DOHH2 (cell line): ENCODE measurements around the gene DCTN2.

Source experiments
- H3F3A ChIP-seq: fragments of 200-600 bp; sonication (generic), shearing (Covaris generic); 2 replicates; pipeline ENCODE4 v1.6.0; 2016; ENCODE audit warnings: antibody characterized with exemption, mild to moderate bottlenecking; ENCODE audit not compliant: control insufficient read depth, insufficient read depth
- H3K27ac ChIP-seq: fragments of 200-600 bp; sonication (generic); 2 replicates; pipeline ENCODE4 v1.5.1; 2014; ENCODE audit warnings: low read depth, mild to moderate bottlenecking, low read length, moderate library complexity
- H3K27me3 ChIP-seq: fragments of 200-600 bp; sonication (generic); 2 replicates; pipeline ENCODE4 v1.6.1; 2014; ENCODE audit warnings: mild to moderate bottlenecking, low read length, mixed read lengths; ENCODE audit not compliant: control insufficient read depth
- H3K36me3 ChIP-seq: fragments of 200-600 bp; sonication (generic); 2 replicates; pipeline ENCODE4 v1.6.1; 2014; ENCODE audit warnings: mild to moderate bottlenecking, low read length, moderate library complexity, mixed read lengths; ENCODE audit not compliant: control insufficient read depth
- H3K4me1 ChIP-seq: fragments of 200-600 bp; sonication (generic); 2 replicates; pipeline ENCODE4 v1.6.1; 2014; ENCODE audit warnings: mild to moderate bottlenecking, low read length, mixed read lengths; ENCODE audit not compliant: control insufficient read depth
- H3K4me2 ChIP-seq: fragments of 200-600 bp; sonication (generic); 2 replicates; pipeline ENCODE4 v1.6.0; 2014; ENCODE audit warnings: mild to moderate bottlenecking, low read length, moderate library complexity
- H3K4me3 ChIP-seq: fragments of 200-600 bp; sonication (generic); 2 replicates; pipeline ENCODE4 v1.5.1; 2014; ENCODE audit warnings: mild to moderate bottlenecking, low read length, mixed read lengths
- H3K79me2 ChIP-seq: fragments of 200-600 bp; sonication (generic); 2 replicates; pipeline ENCODE4 v1.6.1; 2014; ENCODE audit warnings: mild to moderate bottlenecking, low read length, mixed read lengths; ENCODE audit not compliant: control insufficient read depth
- H3K9me2 ChIP-seq: fragments of 200-600 bp; sonication (generic); replicated peaks from 2 replicates; pipeline ENCODE4 v1.6.1; 2014; ENCODE audit warnings: mild to moderate bottlenecking, low read length, mixed read lengths; ENCODE audit not compliant: control insufficient read depth
- H3K9me3 ChIP-seq: fragments of 200-600 bp; sonication (generic); 2 replicates; pipeline ENCODE4 v1.6.1; 2014; ENCODE audit warnings: antibody characterized with exemption, low read length, mixed read lengths; ENCODE audit not compliant: control insufficient read depth, insufficient read depth
- H4K20me1 ChIP-seq: fragments of 200-600 bp; sonication (generic); 2 replicates; pipeline ENCODE4 v1.6.0; 2014; ENCODE audit warnings: low read depth, mild to moderate bottlenecking, antibody characterized with exemption, low read length, moderate library complexity; ENCODE audit not compliant: control insufficient read depth, insufficient read depth
- EZH2phosphoT487 ChIP-seq: fragments of 200-600 bp; sonication (generic); IDR thresholded peaks from 2 replicates; pipeline ENCODE4 v1.6.1; 2017; ENCODE audit warnings: borderline replicate concordance, mild to moderate bottlenecking, antibody characterized with exemption, low read length, moderate library complexity, mixed read lengths
- TF ChIP-seq, protein P1 (sequence below): fragments of 200-600 bp; sonication (generic); IDR thresholded peaks from one replicate; pipeline ENCODE4 v1.5.1; 2014; ENCODE audit warnings: antibody characterized with exemption, mild to moderate bottlenecking, low read depth, low read length; ENCODE audit not compliant: poor library complexity, severe bottlenecking

DCTN2 gene

DNA sequence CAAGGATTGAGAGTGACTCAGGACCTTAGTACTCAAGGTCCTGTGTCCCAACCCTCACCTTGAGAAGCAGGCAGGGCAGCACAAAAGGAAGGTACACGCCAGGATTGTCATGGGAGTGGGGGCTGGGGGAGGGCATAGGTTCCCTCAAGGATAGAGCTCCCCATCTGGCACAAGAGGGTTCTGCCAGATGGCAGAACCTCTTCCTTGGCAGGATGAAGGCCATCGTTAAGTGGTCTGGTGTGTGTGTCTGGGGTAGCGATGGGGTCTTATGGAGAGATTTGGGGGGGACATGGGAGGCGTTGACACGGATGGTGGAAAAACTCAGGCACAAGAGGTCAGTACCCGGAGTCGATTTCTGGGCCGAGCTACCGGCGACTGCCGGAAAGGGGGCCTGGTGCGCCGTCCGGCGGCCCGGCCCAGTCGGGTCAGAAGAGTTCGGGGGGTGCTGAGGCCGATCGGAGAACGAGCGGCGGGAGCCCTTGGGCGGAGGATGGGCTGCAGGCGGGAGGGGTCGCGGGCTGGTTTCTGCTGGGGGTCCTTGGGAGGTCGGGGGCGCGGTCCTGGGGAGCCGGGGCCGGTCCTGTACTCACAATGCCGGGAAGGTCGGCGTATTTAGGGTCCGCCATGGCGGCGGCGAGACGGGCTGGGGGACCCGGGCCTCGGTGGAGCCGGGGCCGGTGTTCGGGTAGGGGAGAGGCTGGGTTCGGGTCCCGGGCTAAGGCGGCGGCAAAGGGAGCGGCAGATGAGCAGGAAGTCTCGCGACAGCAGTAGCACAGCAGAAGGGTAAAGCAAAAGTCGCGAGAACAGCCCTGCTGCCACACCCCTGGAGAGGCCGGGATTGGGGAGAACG, at the start of gene DCTN2:
Gene DCTN2 (minus strand): TSS at position 755 of the 850 bp plus-strand sequence. CDS start 129 bp downstream, at position 626.
- peak within 1 kb of the TSS; percentile 11; the same call in 1 of the 2 replicates for H3K27ac ChIP-seq
- TF ChIP-seq, protein P1, sequence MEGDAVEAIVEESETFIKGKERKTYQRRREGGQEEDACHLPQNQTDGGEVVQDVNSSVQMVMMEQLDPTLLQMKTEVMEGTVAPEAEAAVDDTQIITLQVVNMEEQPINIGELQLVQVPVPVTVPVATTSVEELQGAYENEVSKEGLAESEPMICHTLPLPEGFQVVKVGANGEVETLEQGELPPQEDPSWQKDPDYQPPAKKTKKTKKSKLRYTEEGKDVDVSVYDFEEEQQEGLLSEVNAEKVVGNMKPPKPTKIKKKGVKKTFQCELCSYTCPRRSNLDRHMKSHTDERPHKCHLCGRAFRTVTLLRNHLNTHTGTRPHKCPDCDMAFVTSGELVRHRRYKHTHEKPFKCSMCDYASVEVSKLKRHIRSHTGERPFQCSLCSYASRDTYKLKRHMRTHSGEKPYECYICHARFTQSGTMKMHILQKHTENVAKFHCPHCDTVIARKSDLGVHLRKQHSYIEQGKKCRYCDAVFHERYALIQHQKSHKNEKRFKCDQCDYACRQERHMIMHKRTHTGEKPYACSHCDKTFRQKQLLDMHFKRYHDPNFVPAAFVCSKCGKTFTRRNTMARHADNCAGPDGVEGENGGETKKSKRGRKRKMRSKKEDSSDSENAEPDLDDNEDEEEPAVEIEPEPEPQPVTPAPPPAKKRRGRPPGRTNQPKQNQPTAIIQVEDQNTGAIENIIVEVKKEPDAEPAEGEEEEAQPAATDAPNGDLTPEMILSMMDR: no peak
- TF ChIP-seq EZH2phosphoT487: no peak
- peaks cover 35% of the 10 kb centered on the region for H3K4me1 ChIP-seq
- H3K9me2 ChIP-seq: no peaks in the 10 kb centered on the region
- peaks cover 19% of the 10 kb centered on the region for H3K36me3 ChIP-seq
- H3F3A ChIP-seq: peaks cover 9% of the 10 kb centered on the region
- no peaks in the 10 kb centered on the region for H4K20me1 ChIP-seq
- peaks cover 31% of the 10 kb centered on the region for H3K79me2 ChIP-seq
- no peaks in the 10 kb centered on the region for H3K9me3 ChIP-seq
- H3K4me3 ChIP-seq: peak within 1 kb of the TSS; percentile 80
- H3K4me2 ChIP-seq: peak within 1 kb of the TSS; percentile 90
- H3K27me3 ChIP-seq: peaks cover 6% of the 10 kb centered on the region; the same call in 1 of the 2 replicates

DNA sequence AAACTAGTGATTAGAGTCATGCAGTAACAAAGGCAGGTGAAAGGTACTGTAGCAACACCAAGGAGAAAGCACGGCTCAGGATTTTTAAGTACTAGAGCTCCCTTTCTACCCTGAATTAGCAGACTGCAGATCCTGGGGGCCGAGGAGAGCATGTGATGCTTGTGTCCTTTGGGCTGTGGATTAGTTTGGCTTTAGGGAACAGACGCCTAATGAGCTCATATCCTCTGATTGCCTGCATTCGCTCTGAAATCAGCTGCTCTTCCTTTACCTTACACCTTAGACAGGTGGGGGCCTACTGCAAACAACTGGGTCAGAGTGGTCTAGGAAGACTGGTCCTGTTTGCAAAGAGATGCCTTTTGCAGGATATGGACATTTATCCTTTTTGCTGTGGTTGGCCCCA, 46.2 kb upstream of the DCTN2 start:
- TF ChIP-seq EZH2phosphoT487: no peak
- TF ChIP-seq, protein P1: no peak
- Histone ChIP-seq H3K36me3 (peaks cover 5% of the 10 kb centered on the region), H3F3A (no peaks in the 10 kb centered on the region), H3K4me2 (no peak overlapping the region), H3K27me3 (peaks cover 4% of the 10 kb centered on the region; the same call in 1 of the 2 replicates), H3K9me3 (no peaks in the 10 kb centered on the region), H3K27ac (no peak overlapping the region), H3K4me3 (no peak overlapping the region), H3K9me2 (no peaks in the 10 kb centered on the region), H3K4me1 (peaks cover 16% of the 10 kb centered on the region), H4K20me1 (no peaks in the 10 kb centered on the region), H3K79me2 (peaks cover 16% of the 10 kb centered on the region)

DNA sequence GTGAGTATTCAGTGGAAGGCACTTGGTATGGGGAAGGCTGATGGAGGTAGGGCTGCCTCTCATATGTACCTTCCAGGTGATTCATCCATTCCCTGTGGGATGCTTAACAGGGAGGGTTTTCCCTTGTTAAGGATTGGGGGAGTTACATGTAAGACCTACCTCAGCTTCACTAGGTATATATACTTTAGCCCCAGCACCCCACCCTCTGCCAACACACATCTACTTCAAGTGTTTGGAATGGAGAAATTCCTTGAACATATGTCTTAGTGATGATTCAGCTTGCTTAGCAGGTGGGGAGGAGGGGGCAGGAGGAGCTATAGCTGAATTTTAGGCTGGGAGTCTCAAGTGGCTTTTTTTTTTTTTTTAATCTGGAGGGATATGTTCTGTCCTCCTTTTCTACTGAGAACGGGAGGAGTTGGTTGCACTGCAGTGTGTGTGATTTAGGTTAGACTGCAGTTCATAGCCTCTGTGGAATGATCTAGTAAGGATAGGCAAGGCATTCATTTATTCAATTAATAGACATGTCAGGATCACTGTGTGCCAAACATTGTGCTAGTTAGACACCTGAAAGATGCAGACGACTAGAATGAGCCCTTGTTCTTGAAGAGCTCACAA, 45.7 kb upstream of the DCTN2 start:
- H3K27me3 ChIP-seq: peaks cover 7% of the 10 kb centered on the region; the same call in 1 of the 2 replicates
- H3K9me3 ChIP-seq: no peaks in the 10 kb centered on the region
- TF ChIP-seq, protein P1: no peak
- no peak for TF ChIP-seq EZH2phosphoT487
- H3K79me2 ChIP-seq: peaks cover 16% of the 10 kb centered on the region
- no peak overlapping the region for H3K4me3 ChIP-seq
- H3K9me2 ChIP-seq: no peaks in the 10 kb centered on the region
- H3F3A ChIP-seq: no peaks in the 10 kb centered on the region
- H3K4me2 ChIP-seq: peak overlapping the region; percentile 92; the same call in 1 of the 2 replicates
- H3K4me1 ChIP-seq: peaks cover 16% of the 10 kb centered on the region
- no peak overlapping the region for H3K27ac ChIP-seq
- H4K20me1 ChIP-seq: no peaks in the 10 kb centered on the region
- H3K36me3 ChIP-seq: peaks cover 5% of the 10 kb centered on the region
